CD8-positive, alpha-beta memory T cell (primary cell): Measurements from ENCODE around the gene RNFT2. TPM values are rescaled to one million over a fixed set of nuclear protein-coding genes. Genes with fewer than 3 reads are reported as not detected.

Source experiments
- CTCF ChIA-PET: fragments of 350-600 bp; sonication (Branson Sonifier 250); formaldehyde crosslinking; loops from one replicate; lab custom pipeline; 2021; ENCODE audit warnings: antibody characterized with exemption; lab: Charles Lee
- POLR2A ChIA-PET: fragments of 350-600 bp; sonication (Branson Sonifier 250); formaldehyde crosslinking; loops from one replicate; lab custom pipeline; 2021; ENCODE audit warnings: antibody characterized with exemption; lab: Charles Lee
- DNase-seq, 5 donors: peaks; one replicate each; pipeline versions ENCODE4 v3.0.0 to v3.0.0-alpha.2; 2020 to 2022; ENCODE audit warnings: mixed read lengths in 1 of 5
- H3K27ac ChIP-seq: one replicate; pipeline ENCODE4 v1.7.0; 2013; ENCODE audit warnings: low read depth, mild to moderate bottlenecking, low read length, moderate library complexity
- H3K27me3 ChIP-seq: 2 replicates; pipeline ENCODE4 v1.7.0; 2013; ENCODE audit warnings: low read length, mild to moderate bottlenecking; ENCODE audit not compliant: insufficient read depth, poor library complexity, severe bottlenecking
- H3K36me3 ChIP-seq: 2 replicates; pipeline ENCODE4 v1.7.0; 2013; ENCODE audit warnings: mild to moderate bottlenecking, low read length, moderate library complexity; ENCODE audit not compliant: insufficient read depth
- H3K4me1 ChIP-seq: 2 replicates; pipeline ENCODE4 v1.7.0; 2013; ENCODE audit warnings: mild to moderate bottlenecking, low read length, moderate library complexity; ENCODE audit not compliant: insufficient read depth
- H3K4me3 ChIP-seq: 2 replicates; pipeline ENCODE4 v1.7.0; 2013; ENCODE audit warnings: mild to moderate bottlenecking, low read length
- H3K9me3 ChIP-seq: 2 replicates; pipeline ENCODE4 v1.7.0; 2013; ENCODE audit warnings: mild to moderate bottlenecking, low read length
- H3K27ac Mint-ChIP-seq, 8 donors: one replicate each; pipeline ENCODE4 v1.8.0; 2020 to 2021; ENCODE audit warnings: mixed read lengths in 8 of 8, mild to moderate bottlenecking in 6 of 8, inconsistent platforms in 3 of 8, moderate library complexity in 3 of 8
- H3K27me3 Mint-ChIP-seq, 2 donors: one replicate each; pipeline ENCODE4 v1.8.0; 2020 to 2021; ENCODE audit warnings: mixed read lengths in 2 of 2, mild to moderate bottlenecking in 1 of 2, moderate library complexity in 1 of 2
- H3K36me3 Mint-ChIP-seq, 3 donors: one replicate each; pipeline ENCODE4 v1.8.0; 2020 to 2021; ENCODE audit warnings: mixed read lengths in 3 of 3, inconsistent platforms in 1 of 3, mild to moderate bottlenecking in 1 of 3
- H3K4me1 Mint-ChIP-seq, 3 donors: one replicate each; pipeline ENCODE4 v1.8.0; 2020 to 2021; ENCODE audit warnings: mixed read lengths in 3 of 3, inconsistent platforms in 1 of 3, mild to moderate bottlenecking in 1 of 3
- H3K4me3 Mint-ChIP-seq, 7 donors: one replicate each; pipeline ENCODE4 v1.8.0; 2020 to 2021; ENCODE audit warnings: mixed read lengths in 7 of 7, mild to moderate bottlenecking in 6 of 7, moderate library complexity in 4 of 7, inconsistent platforms in 2 of 7
- H3K9me3 Mint-ChIP-seq, 5 donors: one replicate each; pipeline ENCODE4 v1.8.0; 2020 to 2022; ENCODE audit warnings: mixed read lengths in 5 of 5, mild to moderate bottlenecking in 3 of 5, moderate library complexity in 2 of 5, inconsistent platforms in 1 of 5
- polyA plus RNA-seq: library from polyadenylated mRNA; unstranded; fragments of 300-500 nt; fragmentation: Illumina TruSeq; gene quantifications from one replicate; pipeline ENCODE4 v1.2.3, GENCODE V29; 2021
- total RNA-seq, 2 experiments: library from RNA; stranded (reverse); gene quantifications; one replicate each; pipeline ENCODE4 v1.2.3, GENCODE V29; 2021

Gene RNFT2
- total and polyA plus RNA-seq, 3 experiments from 2014 or later: 1.8 to 15.8 (median 14.6) TPM

DNA sequence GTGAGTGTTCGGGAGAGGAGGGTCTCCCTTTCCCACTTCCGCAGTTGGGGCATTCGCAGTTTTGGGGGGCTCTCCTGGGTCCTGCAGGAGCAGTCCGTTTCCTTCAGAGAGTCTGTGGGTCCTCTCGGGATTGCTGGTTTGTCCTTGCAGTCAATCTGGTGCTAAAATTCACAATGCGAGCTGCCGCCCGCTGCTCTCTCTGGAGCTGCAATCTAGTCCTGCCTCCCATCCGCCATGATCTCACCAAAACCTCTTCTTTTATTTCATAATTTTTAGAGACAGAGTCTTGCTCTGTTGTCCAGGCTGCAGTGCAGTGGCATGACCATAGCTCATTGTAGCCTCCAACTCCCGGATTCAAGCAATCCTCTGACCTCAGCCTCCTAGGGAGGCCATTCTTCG is 22.5 kb downstream of the RNFT2 start:
- ChIA-PET CTCF (interaction anchor here (1.3 kb wide), 1 partner anchor 52 kb away, joined by 3 read pairs; no protein-coding TSS in a partner anchor), POLR2A (no interaction called here)
- Mint-ChIP-seq H3K4me1 (no peaks in the 10 kb centered on the region), H3K4me3 (peak overlapping the region in 2 of 7 donors; percentile 69 to 75), H3K9me3 (no peaks in the 10 kb centered on the region), H3K27me3 (no peaks in the 10 kb centered on the region), H3K36me3 (peaks cover 0 to 4% (median 0%) of the 10 kb centered on the region in 3 donors), H3K27ac (no peak overlapping the region)
- no peaks in the 10 kb centered on the region for H3K27me3 ChIP-seq
- peak overlapping the region; percentile 61 for H3K27ac ChIP-seq
- H3K4me3 ChIP-seq: no peak overlapping the region
- no peaks in the 10 kb centered on the region for H3K36me3 ChIP-seq
- H3K9me3 ChIP-seq: no peaks in the 10 kb centered on the region
- DNase-seq: no peak
- no peaks in the 10 kb centered on the region for H3K4me1 ChIP-seq

DNA sequence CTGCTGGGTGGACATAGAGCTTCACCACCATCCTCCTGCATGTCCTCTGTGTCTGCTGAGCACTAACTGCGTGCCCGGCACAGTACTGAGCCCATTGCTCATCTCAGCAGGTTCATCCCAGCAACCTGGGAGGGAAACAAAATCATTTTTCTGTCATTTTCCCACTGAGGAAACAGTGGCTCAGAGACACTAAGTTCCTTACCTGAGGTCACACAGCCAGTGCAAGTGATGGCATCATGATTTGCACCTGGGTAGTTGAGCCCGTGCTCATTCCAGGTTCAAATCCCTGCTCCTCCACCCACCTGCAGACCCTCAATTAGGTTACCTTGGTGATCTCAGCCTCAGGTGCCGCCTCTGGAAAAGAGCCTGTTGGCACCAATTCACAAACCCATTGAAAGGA is 23.4 kb downstream of the RNFT2 start:
- ChIA-PET POLR2A (no interaction called here), CTCF (no interaction called here)
- H3K4me3 ChIP-seq: no peak overlapping the region
- no peaks in the 10 kb centered on the region for H3K4me1 ChIP-seq
- no peak for DNase-seq
- H3K27me3 Mint-ChIP-seq: no peaks in the 10 kb centered on the region
- H3K4me1 Mint-ChIP-seq: no peaks in the 10 kb centered on the region
- no peaks in the 10 kb centered on the region for H3K9me3 ChIP-seq
- no peaks in the 10 kb centered on the region for H3K27me3 ChIP-seq
- no peak overlapping the region for H3K27ac Mint-ChIP-seq
- no peak overlapping the region for H3K27ac ChIP-seq
- H3K4me3 Mint-ChIP-seq: no peak overlapping the region
- peaks cover 0 to 4% (median 0%) of the 10 kb centered on the region in 3 donors for H3K36me3 Mint-ChIP-seq
- H3K9me3 Mint-ChIP-seq: no peaks in the 10 kb centered on the region
- H3K36me3 ChIP-seq: no peaks in the 10 kb centered on the region

DNA sequence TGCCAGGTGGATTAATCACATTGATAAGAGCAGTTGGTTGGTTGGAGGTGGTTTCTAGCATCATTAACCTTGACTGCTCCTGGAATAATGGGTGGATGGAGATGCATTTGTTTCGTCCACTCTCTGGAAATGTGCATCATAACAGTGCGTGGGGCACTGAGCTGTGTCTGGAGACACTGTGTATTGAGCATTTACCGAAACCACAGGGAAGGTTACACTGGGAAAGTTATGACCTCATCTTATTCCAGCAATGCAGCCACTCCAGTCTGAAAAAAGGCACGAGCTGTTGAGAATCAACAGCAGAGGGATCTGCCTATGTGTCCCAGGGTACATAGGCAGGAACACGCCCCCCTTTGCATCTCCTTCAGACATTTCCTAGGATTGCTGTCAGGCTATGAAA is 27.2 kb downstream of the RNFT2 start:
- no peak for DNase-seq
- Mint-ChIP-seq H3K36me3 (peaks cover 0 to 4% (median 0%) of the 10 kb centered on the region in 3 donors), H3K27me3 (no peaks in the 10 kb centered on the region), H3K9me3 (no peaks in the 10 kb centered on the region), H3K4me1 (no peaks in the 10 kb centered on the region), H3K4me3 (no peak overlapping the region), H3K27ac (no peak overlapping the region)
- no peaks in the 10 kb centered on the region for H3K9me3 ChIP-seq
- ChIA-PET POLR2A (no interaction called here), CTCF (no interaction called here)
- no peaks in the 10 kb centered on the region for H3K4me1 ChIP-seq
- H3K36me3 ChIP-seq: no peaks in the 10 kb centered on the region
- no peak overlapping the region for H3K27ac ChIP-seq
- H3K4me3 ChIP-seq: no peak overlapping the region
- H3K27me3 ChIP-seq: no peaks in the 10 kb centered on the region

DNA sequence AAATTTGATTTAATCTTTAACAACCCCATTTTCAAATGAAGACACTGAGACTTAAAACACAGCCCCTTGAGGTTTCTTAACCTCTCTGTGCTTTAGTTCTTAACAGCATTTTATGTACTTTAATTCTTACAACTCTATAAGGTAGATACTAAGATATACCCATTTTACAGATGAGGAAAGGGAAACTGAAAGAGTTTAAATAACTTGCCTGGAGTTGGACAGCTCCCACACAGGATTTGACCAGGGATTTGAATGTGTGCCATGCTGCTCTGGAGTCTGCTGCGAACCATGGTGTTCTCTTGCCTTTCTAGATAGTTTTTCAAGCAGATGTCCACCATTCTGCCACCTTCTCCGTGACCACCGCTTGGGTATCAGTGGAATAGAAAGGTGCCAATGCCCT is 28.2 kb downstream of the RNFT2 start:
- ChIA-PET POLR2A (no interaction called here), CTCF (no interaction called here)
- Histone ChIP-seq H3K36me3 (no peaks in the 10 kb centered on the region), H3K4me3 (no peak overlapping the region), H3K27ac (no peak overlapping the region), H3K27me3 (no peaks in the 10 kb centered on the region), H3K4me1 (no peaks in the 10 kb centered on the region), H3K9me3 (no peaks in the 10 kb centered on the region)
- no peak overlapping the region for H3K27ac Mint-ChIP-seq
- no peak overlapping the region for H3K4me3 Mint-ChIP-seq
- no peaks in the 10 kb centered on the region for H3K36me3 Mint-ChIP-seq
- H3K4me1 Mint-ChIP-seq: no peaks in the 10 kb centered on the region
- H3K27me3 Mint-ChIP-seq: no peaks in the 10 kb centered on the region
- H3K9me3 Mint-ChIP-seq: no peaks in the 10 kb centered on the region
- no peak for DNase-seq

DNA sequence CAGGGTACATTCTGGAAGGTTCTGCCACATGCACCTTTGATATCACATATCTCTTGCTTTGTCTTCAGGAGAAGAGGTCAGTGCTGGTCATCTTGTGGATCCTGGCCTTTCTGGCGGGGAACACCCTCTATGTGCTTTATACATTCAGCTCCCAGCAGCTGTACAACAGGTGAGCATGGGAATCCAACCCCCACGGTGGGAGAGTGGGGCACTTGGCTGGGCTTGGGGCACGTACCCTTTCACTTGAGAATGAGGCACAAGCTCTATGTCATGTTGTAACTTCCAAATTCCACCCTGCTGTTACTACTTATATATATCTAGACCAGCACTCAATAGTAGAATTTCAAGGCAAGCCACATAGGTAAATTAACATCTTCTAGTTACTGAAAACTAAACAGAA is 28.6 kb downstream of the RNFT2 start:
- H3K9me3 ChIP-seq: no peaks in the 10 kb centered on the region
- no peak for DNase-seq
- no peak overlapping the region for H3K4me3 Mint-ChIP-seq
- H3K27ac Mint-ChIP-seq: no peak overlapping the region
- no peaks in the 10 kb centered on the region for H3K36me3 ChIP-seq
- H3K4me3 ChIP-seq: no peak overlapping the region
- H3K4me1 Mint-ChIP-seq: no peaks in the 10 kb centered on the region
- H3K36me3 Mint-ChIP-seq: no peaks in the 10 kb centered on the region
- CTCF ChIA-PET: no interaction called here
- H3K9me3 Mint-ChIP-seq: no peaks in the 10 kb centered on the region
- H3K27me3 Mint-ChIP-seq: no peaks in the 10 kb centered on the region
- no peaks in the 10 kb centered on the region for H3K4me1 ChIP-seq
- no peaks in the 10 kb centered on the region for H3K27me3 ChIP-seq
- no peak overlapping the region for H3K27ac ChIP-seq
- POLR2A ChIA-PET: no interaction called here

DNA sequence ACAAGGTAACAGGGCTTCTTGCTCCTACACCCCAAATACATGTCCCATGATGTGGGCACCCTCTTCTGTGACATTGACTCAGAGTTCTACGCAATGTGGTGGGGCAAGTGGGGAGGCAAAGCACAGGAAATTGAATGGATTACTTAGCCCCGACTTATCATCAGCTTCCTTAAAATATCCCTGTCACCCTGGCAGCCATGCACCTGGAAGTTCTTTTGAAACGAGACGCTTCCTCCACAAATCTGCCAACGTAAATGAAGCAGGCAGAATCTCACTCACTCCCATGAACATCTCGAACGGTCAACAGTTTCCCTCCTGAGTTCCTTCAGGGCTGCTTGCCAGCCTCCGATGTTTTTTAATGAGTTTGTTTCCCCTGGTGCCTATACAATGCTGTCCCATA is 33.5 kb downstream of the RNFT2 start:
- no peaks in the 10 kb centered on the region for H3K9me3 ChIP-seq
- no peaks in the 10 kb centered on the region for H3K36me3 ChIP-seq
- Mint-ChIP-seq H3K4me1 (no peaks in the 10 kb centered on the region), H3K36me3 (peaks cover 0 to 6% (median 3%) of the 10 kb centered on the region in 3 donors), H3K4me3 (no peak overlapping the region), H3K27ac (no peak overlapping the region), H3K9me3 (no peaks in the 10 kb centered on the region), H3K27me3 (no peaks in the 10 kb centered on the region)
- H3K27me3 ChIP-seq: no peaks in the 10 kb centered on the region
- DNase-seq: no peak
- H3K27ac ChIP-seq: no peak overlapping the region
- ChIA-PET CTCF (no interaction called here), POLR2A (no interaction called here)
- H3K4me1 ChIP-seq: no peaks in the 10 kb centered on the region
- H3K4me3 ChIP-seq: no peak overlapping the region

DNA sequence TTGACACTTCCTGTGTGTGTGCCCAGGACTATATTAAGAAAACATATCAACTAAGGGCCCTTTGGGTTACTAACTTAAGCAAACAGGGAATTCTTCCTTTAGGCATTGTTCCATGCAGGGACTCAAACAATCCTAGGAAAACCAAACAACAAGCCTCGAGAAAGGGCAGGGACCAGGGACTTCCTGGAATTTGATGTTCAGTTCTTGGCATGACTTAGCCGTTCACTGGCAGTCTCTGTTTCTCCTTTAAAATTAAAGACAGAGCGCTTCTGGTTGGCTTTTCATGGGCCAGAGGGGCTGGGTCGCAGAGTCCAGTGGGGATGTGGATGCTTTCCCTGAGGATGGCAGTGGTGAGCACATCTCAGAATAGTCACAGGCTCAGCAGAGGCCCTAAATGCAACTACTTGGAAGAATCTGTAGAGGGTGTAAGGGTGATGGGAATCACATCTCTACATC is 35.2 kb downstream of the RNFT2 start:
- Mint-ChIP-seq H3K9me3 (no peaks in the 10 kb centered on the region), H3K27ac (no peak overlapping the region), H3K4me1 (no peaks in the 10 kb centered on the region), H3K36me3 (peaks cover 0 to 6% (median 3%) of the 10 kb centered on the region in 3 donors), H3K27me3 (no peaks in the 10 kb centered on the region), H3K4me3 (no peak overlapping the region)
- Histone ChIP-seq H3K4me1 (no peaks in the 10 kb centered on the region), H3K27me3 (no peaks in the 10 kb centered on the region), H3K9me3 (no peaks in the 10 kb centered on the region), H3K4me3 (no peak overlapping the region), H3K36me3 (no peaks in the 10 kb centered on the region), H3K27ac (no peak overlapping the region)
- POLR2A ChIA-PET: no interaction called here
- CTCF ChIA-PET: no interaction called here
- DNase-seq: no peak

- Mint-ChIP-seq H3K9me3 (no peaks in the 10 kb centered on the region), H3K4me1 (no peaks in the 10 kb centered on the region), H3K36me3 (peaks cover 0 to 6% (median 3%) of the 10 kb centered on the region in 3 donors), H3K27me3 (no peaks in the 10 kb centered on the region), H3K27ac (no peak overlapping the region), H3K4me3 (no peak overlapping the region)
- ChIA-PET POLR2A (no interaction called here), CTCF (no interaction called here)
- Histone ChIP-seq H3K27ac (no peak overlapping the region), H3K4me3 (no peak overlapping the region), H3K4me1 (no peaks in the 10 kb centered on the region), H3K27me3 (no peaks in the 10 kb centered on the region), H3K9me3 (no peaks in the 10 kb centered on the region), H3K36me3 (no peaks in the 10 kb centered on the region)
- peak in 1 of 5 donors; percentile 20 for DNase-seq
Observed at GRCh38 chr12:116774020-116774419, 35.9 kb downstream of the RNFT2 start.

DNA sequence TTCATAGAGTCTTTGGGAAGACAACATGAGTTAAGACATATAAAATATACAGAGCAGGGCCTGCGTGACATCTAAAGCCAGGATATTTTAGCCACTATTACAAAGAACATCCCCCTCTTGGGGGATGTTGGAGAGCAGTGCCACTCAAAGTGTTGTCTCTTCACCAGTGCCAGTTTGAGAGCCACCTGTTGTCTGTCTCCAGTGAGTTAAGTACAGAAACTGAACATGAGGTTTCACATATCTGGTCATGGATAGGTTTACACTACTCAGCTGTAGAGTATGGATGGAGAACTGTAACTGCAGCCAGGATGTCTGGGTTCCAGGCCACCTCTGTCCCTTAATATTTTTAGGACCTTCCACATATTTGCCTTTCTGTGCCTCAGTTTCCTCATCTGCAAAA is 39.1 kb downstream of the RNFT2 start:
- ChIA-PET CTCF (no interaction called here), POLR2A (no interaction called here)
- Mint-ChIP-seq H3K9me3 (no peaks in the 10 kb centered on the region), H3K4me1 (no peaks in the 10 kb centered on the region), H3K27ac (no peak overlapping the region), H3K36me3 (peaks cover 3 to 10% (median 10%) of the 10 kb centered on the region in 3 donors), H3K27me3 (peaks cover 0 to 2% of the 10 kb centered on the region in 2 donors), H3K4me3 (no peak overlapping the region)
- H3K27me3 ChIP-seq: no peaks in the 10 kb centered on the region
- H3K36me3 ChIP-seq: no peaks in the 10 kb centered on the region
- no peak overlapping the region for H3K4me3 ChIP-seq
- H3K27ac ChIP-seq: no peak overlapping the region
- no peak for DNase-seq
- no peaks in the 10 kb centered on the region for H3K9me3 ChIP-seq
- H3K4me1 ChIP-seq: no peaks in the 10 kb centered on the region
